GM10266 (cell line): ENCODE data around the gene LHCGR.

ENCODE experiments used
- DNase-seq: peaks from one replicate; pipeline ENCODE4 v3.0.0; 2012; ENCODE audit errors: extremely low spot score
- TF ChIP-seq, protein P1 (sequence below): IDR thresholded peaks from 2 replicates; pipeline ENCODE4 v1.5.1; 2012; ENCODE audit warnings: mild to moderate bottlenecking, low read depth; ENCODE audit not compliant: control insufficient read depth, insufficient read depth; ENCODE audit errors: missing control alignments

The LHCGR gene

DNA sequence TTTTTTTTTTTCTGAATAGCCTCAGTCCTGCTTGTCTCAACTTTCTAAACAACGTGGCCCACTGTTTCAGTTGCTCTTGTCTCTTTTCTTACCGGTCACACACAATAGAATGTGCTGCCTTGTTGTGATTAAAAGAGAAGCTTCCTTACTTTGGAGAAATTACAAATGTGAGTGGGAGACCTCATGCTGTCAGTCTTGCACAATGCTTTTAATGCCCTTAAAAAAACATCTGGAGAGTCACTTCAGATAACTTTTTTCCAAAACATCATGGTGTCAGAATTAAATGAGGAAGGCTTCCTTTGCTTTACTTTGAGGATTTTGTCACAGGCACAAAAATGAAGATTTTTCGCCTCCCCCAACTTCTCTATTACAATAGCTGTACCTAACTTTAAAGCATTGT lies 37.7 kb downstream of the LHCGR start:
- no peak for DNase-seq
- TF ChIP-seq, protein P1, sequence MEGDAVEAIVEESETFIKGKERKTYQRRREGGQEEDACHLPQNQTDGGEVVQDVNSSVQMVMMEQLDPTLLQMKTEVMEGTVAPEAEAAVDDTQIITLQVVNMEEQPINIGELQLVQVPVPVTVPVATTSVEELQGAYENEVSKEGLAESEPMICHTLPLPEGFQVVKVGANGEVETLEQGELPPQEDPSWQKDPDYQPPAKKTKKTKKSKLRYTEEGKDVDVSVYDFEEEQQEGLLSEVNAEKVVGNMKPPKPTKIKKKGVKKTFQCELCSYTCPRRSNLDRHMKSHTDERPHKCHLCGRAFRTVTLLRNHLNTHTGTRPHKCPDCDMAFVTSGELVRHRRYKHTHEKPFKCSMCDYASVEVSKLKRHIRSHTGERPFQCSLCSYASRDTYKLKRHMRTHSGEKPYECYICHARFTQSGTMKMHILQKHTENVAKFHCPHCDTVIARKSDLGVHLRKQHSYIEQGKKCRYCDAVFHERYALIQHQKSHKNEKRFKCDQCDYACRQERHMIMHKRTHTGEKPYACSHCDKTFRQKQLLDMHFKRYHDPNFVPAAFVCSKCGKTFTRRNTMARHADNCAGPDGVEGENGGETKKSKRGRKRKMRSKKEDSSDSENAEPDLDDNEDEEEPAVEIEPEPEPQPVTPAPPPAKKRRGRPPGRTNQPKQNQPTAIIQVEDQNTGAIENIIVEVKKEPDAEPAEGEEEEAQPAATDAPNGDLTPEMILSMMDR, result no peak

DNA sequence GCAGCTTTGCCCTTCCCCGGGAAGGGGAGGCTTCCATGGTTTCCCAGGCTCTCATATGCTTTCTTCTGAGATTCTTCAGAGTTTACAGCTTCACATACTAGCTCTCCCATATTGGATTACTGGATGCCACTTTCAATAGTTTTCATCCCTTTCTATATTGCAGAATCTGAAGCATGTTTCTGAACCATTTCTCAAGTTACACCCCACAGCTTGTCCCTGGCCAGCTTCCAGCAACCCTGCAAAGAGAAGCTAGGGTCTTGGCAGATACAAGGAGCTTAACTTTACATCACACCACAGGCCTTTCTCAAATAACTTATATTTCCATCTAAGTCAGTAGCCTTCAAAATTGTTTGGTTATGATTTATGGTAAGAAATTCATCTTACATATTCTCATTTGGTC lies 39.6 kb downstream of the LHCGR start:
- DNase-seq, result no peak
- TF ChIP-seq, protein P1, result no peak

DNA sequence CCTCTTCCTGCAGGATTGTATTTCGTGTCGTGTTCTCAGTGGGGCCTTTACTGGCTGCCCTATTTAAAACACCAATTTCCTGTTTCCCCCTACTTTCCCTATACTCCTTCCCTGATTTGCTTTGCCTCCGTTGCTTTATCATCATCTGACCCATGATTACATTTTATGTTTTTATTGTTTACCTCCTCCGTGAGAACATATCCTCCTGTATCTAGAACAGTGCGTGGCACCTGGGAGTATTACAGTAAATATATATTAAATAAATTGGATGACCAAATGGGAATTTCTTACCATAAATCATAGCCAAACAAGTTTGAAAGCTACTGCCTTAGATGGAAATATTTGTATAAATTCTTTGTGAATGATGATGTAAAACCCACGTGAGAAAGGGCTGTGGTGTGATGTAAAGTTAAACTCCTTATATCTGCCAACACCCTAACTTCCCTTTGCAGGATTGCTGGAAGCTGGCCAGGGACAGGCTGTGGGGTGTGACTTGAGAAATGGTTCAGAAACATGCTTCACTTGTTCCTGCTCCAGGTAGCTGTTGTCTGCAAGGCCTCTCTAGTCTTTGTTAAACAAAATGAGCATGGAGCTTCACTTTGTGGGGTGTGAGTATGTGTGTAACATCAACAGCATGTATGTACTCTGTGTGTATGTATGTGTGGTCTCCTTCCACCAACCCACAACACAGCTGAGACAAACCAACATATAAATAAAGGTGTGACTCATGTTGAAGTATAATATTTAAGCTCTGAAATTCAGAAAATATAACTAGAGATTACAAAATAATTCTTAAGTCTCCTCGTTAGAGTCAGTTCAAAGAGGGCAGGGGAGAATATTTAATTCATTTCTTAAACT lies 40.3 kb downstream of the LHCGR start:
- DNase-seq, result no peak
- TF ChIP-seq, protein P1, result no peak

DNA sequence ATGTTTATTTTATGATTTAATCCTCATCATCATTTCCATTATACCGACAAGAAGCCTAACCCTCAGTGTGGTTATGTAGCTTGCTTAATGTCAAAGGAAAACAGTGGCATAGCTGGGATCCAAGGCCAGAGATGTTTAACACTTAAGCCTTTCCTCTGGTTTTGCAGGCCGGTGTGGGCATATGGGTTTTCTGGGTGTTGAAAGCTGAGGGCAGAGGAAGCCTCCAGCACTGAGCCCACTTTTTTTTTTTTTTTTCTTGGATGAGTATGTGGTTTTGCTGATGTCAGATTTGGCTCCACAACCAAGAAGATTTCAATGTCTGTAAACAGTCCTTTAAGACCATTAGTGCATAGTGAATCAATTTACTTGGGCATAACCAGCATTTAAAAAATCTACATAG lies 41.3 kb downstream of the LHCGR start:
- TF ChIP-seq, protein P1, result no peak
- no peak for DNase-seq

DNA sequence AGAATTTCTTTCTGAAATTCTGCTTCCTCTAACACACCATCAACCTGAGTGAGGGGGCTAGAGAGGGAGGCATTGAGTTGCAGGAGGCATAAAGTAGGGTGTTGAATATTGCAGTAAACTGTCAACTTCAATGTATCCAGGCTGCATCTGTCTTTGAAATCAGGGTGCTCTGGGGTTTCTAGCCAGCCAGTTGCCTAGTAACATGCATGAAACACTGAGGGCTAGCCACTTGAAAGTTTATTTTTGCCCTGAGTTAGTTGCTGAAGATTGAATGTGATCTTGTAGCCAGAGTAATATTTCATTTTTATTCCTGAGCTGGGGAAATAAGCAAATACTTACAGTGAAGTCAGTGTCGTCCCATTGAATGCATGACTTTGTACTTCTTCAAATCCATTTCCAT lies 41.9 kb downstream of the LHCGR start:
- no peak for DNase-seq
- TF ChIP-seq, protein P1, result no peak

DNA sequence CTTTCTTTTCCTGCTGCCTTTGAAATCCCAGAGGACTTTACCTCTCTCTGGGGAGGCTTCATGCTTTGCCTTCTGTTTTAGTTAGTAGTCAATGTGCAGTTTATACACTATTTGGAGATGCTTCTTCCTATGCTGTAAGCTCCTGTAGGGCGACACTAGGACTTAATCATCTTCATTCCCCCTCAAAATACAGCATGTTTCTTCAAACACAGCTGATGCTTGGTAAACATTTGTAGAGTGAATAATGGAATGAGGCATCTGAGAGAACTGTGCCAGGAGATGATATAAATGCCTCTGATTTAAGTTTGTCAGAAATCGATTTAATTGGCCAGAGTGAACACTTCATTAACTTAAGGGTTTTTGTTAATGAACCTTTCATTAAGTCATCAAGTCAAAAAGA lies 43.4 kb downstream of the LHCGR start:
- DNase-seq, result no peak
- TF ChIP-seq, protein P1, result no peak

DNA sequence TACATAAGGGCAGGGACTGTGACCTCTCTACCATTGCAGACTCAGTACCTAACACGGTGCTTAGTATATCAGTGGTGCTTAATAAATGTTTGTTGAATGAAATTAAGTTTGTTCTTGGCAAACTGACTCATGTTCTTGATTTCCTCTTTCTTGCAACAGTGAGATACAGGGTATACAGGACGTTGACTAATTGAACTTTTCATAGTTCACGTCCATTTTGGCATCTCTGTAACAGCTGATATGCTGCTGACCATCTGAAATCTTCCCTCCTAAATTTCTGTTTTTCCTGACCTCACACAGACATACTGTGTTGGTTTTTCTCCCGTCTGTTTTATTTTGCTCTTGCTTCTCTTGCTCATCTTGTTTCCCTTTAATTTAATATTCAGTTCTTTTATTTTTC lies 44.2 kb downstream of the LHCGR start:
- no peak for DNase-seq
- TF ChIP-seq, protein P1, result no peak
